Measurements from ENCODE around the gene PLCB2.

PLCB2 gene

DNA sequence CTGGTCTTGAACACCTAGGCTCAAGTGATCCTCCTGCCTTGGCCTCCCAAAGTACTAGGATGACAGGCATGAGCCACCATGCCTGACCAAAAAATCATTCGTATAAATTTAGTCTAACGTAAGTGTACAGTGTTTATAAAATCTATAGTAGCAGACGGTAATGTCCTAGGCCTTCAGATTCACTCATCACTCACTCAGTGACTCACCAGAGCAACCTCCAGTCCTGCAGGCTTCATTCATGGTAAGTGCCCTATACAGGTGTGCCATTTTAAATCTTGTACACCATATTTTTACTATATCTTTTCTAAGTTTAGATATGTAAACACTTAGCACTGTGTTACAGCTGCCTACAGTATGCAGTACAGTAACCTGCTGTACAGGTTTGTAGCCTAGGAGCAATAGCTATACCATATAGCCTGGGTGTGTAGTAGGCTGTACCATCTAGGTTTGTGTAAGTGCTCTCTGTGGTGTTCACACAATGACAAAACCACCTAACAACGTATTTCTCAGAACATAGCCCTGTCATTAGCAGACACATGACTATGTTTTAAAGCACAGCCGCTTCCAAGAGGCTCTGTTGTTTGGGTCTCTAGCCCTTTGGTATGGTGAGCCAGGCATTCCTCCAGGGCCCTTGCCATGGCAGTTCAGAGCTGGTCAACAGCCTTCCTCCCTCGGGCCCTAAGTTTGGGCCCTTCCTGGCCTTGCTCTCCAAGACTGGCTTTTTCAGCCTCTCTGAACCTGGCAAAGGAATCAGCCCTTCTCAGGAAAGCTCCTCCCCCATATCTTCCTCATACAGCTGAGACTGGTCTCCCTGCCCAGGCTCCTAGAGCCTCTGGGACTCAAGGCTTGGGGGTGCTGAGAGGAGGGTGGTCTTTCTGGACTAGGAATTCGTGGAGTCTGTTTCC is 34.9 kb upstream of the PLCB2 start:
- DNase-seq = no peak
- H3K4me2 ChIP-seq (ENCODE audit: insufficient read depth, low read length) = no peak overlapping the region
- no peak overlapping the region for H3K9ac ChIP-seq (ENCODE audit: low read depth, low read length)
- no peaks in the 10 kb centered on the region for H3K36me3 ChIP-seq (ENCODE audit: insufficient read depth, low read length)
- H4K20me1 ChIP-seq (ENCODE audit: insufficient read depth, low read length) = no peaks in the 10 kb centered on the region
- H3K4me1 ChIP-seq (ENCODE audit: insufficient read depth, low read length) = peaks cover 10% of the 10 kb centered on the region
- no peaks in the 10 kb centered on the region for H3K79me2 ChIP-seq (ENCODE audit: insufficient read depth, low read length)
- H3K9me3 ChIP-seq (ENCODE audit: insufficient read depth, low read length, severe bottlenecking) = no peaks in the 10 kb centered on the region
- H3K27ac ChIP-seq (ENCODE audit: low read length) = no peak overlapping the region
- TF ChIP-seq EZH2 (IDR thresholded peaks at IDR 0.05; ENCODE audit: borderline replicate concordance, low read depth, low read length, severe bottlenecking) (no peak), CTCF (IDR thresholded peaks at IDR 0.05; ENCODE audit: borderline replicate concordance, extremely low read depth, low read length, poor library complexity, severe bottlenecking) (no peak)
- no peak overlapping the region for H2AFZ ChIP-seq (ENCODE audit: low read depth, low read length)
- no peaks in the 10 kb centered on the region for H3K27me3 ChIP-seq (ENCODE audit: insufficient read depth, low read length, poor library complexity)
- H3K4me3 ChIP-seq (ENCODE audit: low read depth in 1 of 2, low read length in 2 of 2) = no peak overlapping the region
- no peak for ATAC-seq (ENCODE audit: insufficient read depth, low read depth)

GRCh38 chr15:40340740-40341400 is 33.1 kb upstream of the PLCB2 start, which contains the start of gene CCDC9B:
TSS of gene CCDC9B (minus strand) at chr15:40340939. CDS start at chr15:40340819, 120 bp downstream.
- H3K4me3 ChIP-seq (ENCODE audit: low read depth in 1 of 2, low read length in 2 of 2) = no peak within 1 kb of the TSS
- no peak for DNase-seq
- no peak for ATAC-seq (ENCODE audit: insufficient read depth, low read depth)
- H3K27ac ChIP-seq (ENCODE audit: low read length) = no peak within 1 kb of the TSS
- no peaks in the 10 kb centered on the region for H4K20me1 ChIP-seq (ENCODE audit: insufficient read depth, low read length)
- H3K9me3 ChIP-seq (ENCODE audit: insufficient read depth, low read length, severe bottlenecking) = no peaks in the 10 kb centered on the region
- H3K9ac ChIP-seq (ENCODE audit: low read depth, low read length) = no peak within 1 kb of the TSS
- no peaks in the 10 kb centered on the region for H3K27me3 ChIP-seq (ENCODE audit: insufficient read depth, low read length, poor library complexity)
- peaks cover 14% of the 10 kb centered on the region for H3K4me1 ChIP-seq (ENCODE audit: insufficient read depth, low read length)
- H2AFZ ChIP-seq (ENCODE audit: low read depth, low read length) = no peak within 1 kb of the TSS
- no peak within 1 kb of the TSS for H3K4me2 ChIP-seq (ENCODE audit: insufficient read depth, low read length)
- no peaks in the 10 kb centered on the region for H3K79me2 ChIP-seq (ENCODE audit: insufficient read depth, low read length)
- TF ChIP-seq CTCF (IDR thresholded peaks at IDR 0.05; ENCODE audit: borderline replicate concordance, extremely low read depth, low read length, poor library complexity, severe bottlenecking) = no peak
- TF ChIP-seq EZH2 (IDR thresholded peaks at IDR 0.05; ENCODE audit: borderline replicate concordance, low read depth, low read length, severe bottlenecking) = no peak
- no peaks in the 10 kb centered on the region for H3K36me3 ChIP-seq (ENCODE audit: insufficient read depth, low read length)

- Histone ChIP-seq H3K4me1 (ENCODE audit: insufficient read depth, low read length) (peaks cover 15% of the 10 kb centered on the region), H3K9ac (ENCODE audit: low read depth, low read length) (no peak overlapping the region), H3K27ac (ENCODE audit: low read length) (no peak overlapping the region), H3K4me2 (ENCODE audit: insufficient read depth, low read length) (no peak overlapping the region), H3K4me3 (ENCODE audit: low read depth in 1 of 2, low read length in 2 of 2) (no peak overlapping the region), H2AFZ (ENCODE audit: low read depth, low read length) (no peak overlapping the region), H3K27me3 (ENCODE audit: insufficient read depth, low read length, poor library complexity) (no peaks in the 10 kb centered on the region), H3K9me3 (ENCODE audit: insufficient read depth, low read length, severe bottlenecking) (no peaks in the 10 kb centered on the region), H4K20me1 (ENCODE audit: insufficient read depth, low read length) (no peaks in the 10 kb centered on the region), H3K36me3 (ENCODE audit: insufficient read depth, low read length) (no peaks in the 10 kb centered on the region), H3K79me2 (ENCODE audit: insufficient read depth, low read length) (no peaks in the 10 kb centered on the region)
- ATAC-seq (ENCODE audit: insufficient read depth, low read depth) (no peak), DNase-seq (no peak)
- TF ChIP-seq CTCF (IDR thresholded peaks at IDR 0.05; ENCODE audit: borderline replicate concordance, extremely low read depth, low read length, poor library complexity, severe bottlenecking) = no peak
- TF ChIP-seq EZH2 (IDR thresholded peaks at IDR 0.05; ENCODE audit: borderline replicate concordance, low read depth, low read length, severe bottlenecking) = no peak
These were observed 32.5 kb upstream of the PLCB2 start for GRCh38 chr15:40340038-40340739.
